PC-9 (cell line): ENCODE results near the gene EPN1.

ENCODE experiments used
- EZH2 ChIP-seq: fragments of 200-600 bp; sonication (generic); IDR thresholded peaks from 2 replicates; pipeline ENCODE4 v1.8.0; 2017; ENCODE audit warnings: antibody characterized with exemption, low read depth
- TF ChIP-seq, protein P1 (sequence below): fragments of 200-600 bp; sonication (generic); conservative IDR thresholded peaks from 2 replicates; pipeline ENCODE4 v1.6.1; 2017; ENCODE audit warnings: mixed run types, antibody characterized with exemption, mild to moderate bottlenecking, moderate library complexity

DNA sequence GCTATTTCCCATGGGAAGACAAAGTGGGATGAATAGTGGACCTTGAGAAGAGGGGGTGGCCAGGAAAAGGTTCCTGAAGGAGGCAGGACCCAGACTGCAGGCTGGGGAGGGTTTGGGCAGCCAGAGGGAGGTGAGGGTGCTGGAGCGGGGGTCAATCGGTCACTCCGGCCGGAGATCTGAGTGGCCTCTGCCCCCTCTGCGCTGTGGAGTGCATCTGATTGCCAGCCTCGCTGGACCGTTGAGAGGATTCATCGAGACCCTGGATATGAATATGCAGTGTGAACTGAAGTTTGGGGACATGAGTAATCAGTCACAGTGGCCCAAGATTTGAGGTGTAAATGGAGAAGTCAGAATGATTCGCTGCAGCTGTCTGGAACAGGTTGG lies 39.7 kb upstream of the EPN1 start:
- TF ChIP-seq, protein P1, sequence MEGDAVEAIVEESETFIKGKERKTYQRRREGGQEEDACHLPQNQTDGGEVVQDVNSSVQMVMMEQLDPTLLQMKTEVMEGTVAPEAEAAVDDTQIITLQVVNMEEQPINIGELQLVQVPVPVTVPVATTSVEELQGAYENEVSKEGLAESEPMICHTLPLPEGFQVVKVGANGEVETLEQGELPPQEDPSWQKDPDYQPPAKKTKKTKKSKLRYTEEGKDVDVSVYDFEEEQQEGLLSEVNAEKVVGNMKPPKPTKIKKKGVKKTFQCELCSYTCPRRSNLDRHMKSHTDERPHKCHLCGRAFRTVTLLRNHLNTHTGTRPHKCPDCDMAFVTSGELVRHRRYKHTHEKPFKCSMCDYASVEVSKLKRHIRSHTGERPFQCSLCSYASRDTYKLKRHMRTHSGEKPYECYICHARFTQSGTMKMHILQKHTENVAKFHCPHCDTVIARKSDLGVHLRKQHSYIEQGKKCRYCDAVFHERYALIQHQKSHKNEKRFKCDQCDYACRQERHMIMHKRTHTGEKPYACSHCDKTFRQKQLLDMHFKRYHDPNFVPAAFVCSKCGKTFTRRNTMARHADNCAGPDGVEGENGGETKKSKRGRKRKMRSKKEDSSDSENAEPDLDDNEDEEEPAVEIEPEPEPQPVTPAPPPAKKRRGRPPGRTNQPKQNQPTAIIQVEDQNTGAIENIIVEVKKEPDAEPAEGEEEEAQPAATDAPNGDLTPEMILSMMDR = no peak
- no peak for TF ChIP-seq EZH2
